Thymus (tissue), 11 donors: Measurements from ENCODE around the gene ZNF512. TPM values are rescaled to one million over a fixed set of nuclear protein-coding genes. Genes with fewer than 3 reads are reported as not detected.

ENCODE experiments used
- DNase-seq, 9 donors: peaks; one replicate each; pipeline ENCODE4 v3.0.0-alpha.2; 2013; ENCODE audit warnings: low spot score in 9 of 9, low read depth in 6 of 9, missing footprints in 1 of 9
- H3K27ac ChIP-seq, 2 donors: one replicate each; pipeline ENCODE4 v1.5.1; 2013; ENCODE audit warnings: control low read depth in 1 of 2, low read depth in 1 of 2, low read length in 1 of 2, mild to moderate bottlenecking in 1 of 2, moderate library complexity in 1 of 2
- H3K27me3 ChIP-seq, 2 donors: one replicate each; pipeline ENCODE4 v1.5.1; 2013; ENCODE audit warnings: low read length in 1 of 2; ENCODE audit not compliant: control insufficient read depth in 2 of 2, insufficient read depth in 1 of 2
- H3K36me3 ChIP-seq, 2 donors: one replicate each; pipeline ENCODE4 v1.5.1; 2013; ENCODE audit warnings: low read length in 1 of 2, mild to moderate bottlenecking in 1 of 2, moderate library complexity in 1 of 2; ENCODE audit not compliant: control insufficient read depth in 2 of 2, insufficient read depth in 2 of 2
- H3K4me1 ChIP-seq, 2 donors: one replicate each; pipeline ENCODE4 v1.5.1; 2013; ENCODE audit warnings: low read length in 2 of 2; ENCODE audit not compliant: control insufficient read depth in 2 of 2, insufficient read depth in 2 of 2
- H3K4me3 ChIP-seq, 2 donors: one replicate each; pipeline ENCODE4 v1.5.1; 2013; ENCODE audit warnings: low read length in 2 of 2, control low read depth in 1 of 2, mild to moderate bottlenecking in 1 of 2
- H3K9me3 ChIP-seq, 2 donors: one replicate each; pipeline ENCODE4 v1.5.1; 2013; ENCODE audit warnings: low read length in 1 of 2, mild to moderate bottlenecking in 1 of 2; ENCODE audit not compliant: control insufficient read depth in 2 of 2, insufficient read depth in 1 of 2
- WGBS: extraction: QIAGEN DNeasy Blood & Tissue Kit; methylation state at CpG from one replicate; pipeline ENCODE4 v1.1.7; 2013; 5-methylcytosine and 5-hydroxymethylcytosine counted together
- polyA plus RNA-seq: library from polyadenylated mRNA; stranded (reverse); fragments of 200-250 nt; gene quantifications from one replicate; pipeline ENCODE4 v1.2.3, GENCODE V29; 2013
- total RNA-seq: library from RNA; stranded (reverse); fragments of 120-200 nt; gene quantifications from one replicate; pipeline ENCODE4 v1.2.4, GENCODE V29; 2013
- donor health status: healthy.

Gene ZNF512
- total and polyA plus RNA-seq, 2 donors = 33.6 to 41.6 TPM

- Histone ChIP-seq H3K27me3 (no peaks in the 10 kb centered on the region), H3K9me3 (no peaks in the 10 kb centered on the region), H3K27ac (no peak overlapping the region), H3K4me1 (no peaks in the 10 kb centered on the region), H3K4me3 (no peak overlapping the region), H3K36me3 (peaks cover 55 to 70% of the 10 kb centered on the region in 2 donors)
- 96% methylated on average over 3 of the region's 3 CpGs for WGBS
- no peak for DNase-seq
Observed at GRCh38 chr2:27638037-27638637, 55.3 kb downstream of the ZNF512 start.

- Histone ChIP-seq H3K4me1 (no peaks in the 10 kb centered on the region), H3K27me3 (no peaks in the 10 kb centered on the region), H3K27ac (no peak overlapping the region), H3K9me3 (no peaks in the 10 kb centered on the region), H3K4me3 (no peak overlapping the region), H3K36me3 (peaks cover 52 to 73% of the 10 kb centered on the region in 2 donors)
- no peak for DNase-seq
- 83% methylated on average over 3 of the region's 3 CpGs for WGBS
Observed at GRCh38 chr2:27638709-27639108, 55.9 kb downstream of the ZNF512 start.

- H3K9me3 ChIP-seq = no peaks in the 10 kb centered on the region
- DNase-seq = no peak
- no peak overlapping the region for H3K27ac ChIP-seq
- peaks cover 46 to 68% of the 10 kb centered on the region in 2 donors for H3K36me3 ChIP-seq
- no peak overlapping the region for H3K4me3 ChIP-seq
- no peaks in the 10 kb centered on the region for H3K27me3 ChIP-seq
- no peaks in the 10 kb centered on the region for H3K4me1 ChIP-seq
- WGBS = over 99% methylated on average over 2 of the region's 2 CpGs
Observed at GRCh38 chr2:27640722-27641245, 57.9 kb downstream of the ZNF512 start.

- Histone ChIP-seq H3K27me3 (no peaks in the 10 kb centered on the region), H3K27ac (no peak overlapping the region), H3K36me3 (peaks cover 48 to 73% of the 10 kb centered on the region in 2 donors), H3K4me1 (no peaks in the 10 kb centered on the region), H3K9me3 (no peaks in the 10 kb centered on the region), H3K4me3 (no peak overlapping the region)
- no peak for DNase-seq
Observed at GRCh38 chr2:27645197-27645596, 62.4 kb downstream of the ZNF512 start.

GRCh38 chr2:27647289-27647688, 64.4 kb downstream of the ZNF512 start:
- no peaks in the 10 kb centered on the region for H3K27me3 ChIP-seq
- peaks cover 45 to 72% of the 10 kb centered on the region in 2 donors for H3K36me3 ChIP-seq
- no peaks in the 10 kb centered on the region for H3K4me1 ChIP-seq
- H3K27ac ChIP-seq = no peak overlapping the region
- no peak overlapping the region for H3K4me3 ChIP-seq
- H3K9me3 ChIP-seq = no peaks in the 10 kb centered on the region
- no peak for DNase-seq

- 99% methylated on average over 4 of the region's 4 CpGs for WGBS
- Histone ChIP-seq H3K36me3 (peaks cover 48 to 74% of the 10 kb centered on the region in 2 donors), H3K4me3 (no peak overlapping the region)
Observed at GRCh38 chr2:27647737-27648136, 64.9 kb downstream of the ZNF512 start.

GRCh38 chr2:27651056-27651455, 68.2 kb downstream of the ZNF512 start:
- Histone ChIP-seq H3K27me3 (no peaks in the 10 kb centered on the region), H3K27ac (no peak overlapping the region), H3K4me3 (no peak overlapping the region), H3K36me3 (peaks cover 65 to 91% of the 10 kb centered on the region in 2 donors), H3K4me1 (no peaks in the 10 kb centered on the region), H3K9me3 (no peaks in the 10 kb centered on the region)
- WGBS = 96% methylated on average over 4 of the region's 4 CpGs
- no peak for DNase-seq

More at GRCh38 chr2:27647737-27648136, 64.9 kb downstream of the ZNF512 start:
- H3K27ac ChIP-seq = no peak overlapping the region
- no peaks in the 10 kb centered on the region for H3K27me3 ChIP-seq
- no peaks in the 10 kb centered on the region for H3K4me1 ChIP-seq
- no peak for DNase-seq
- H3K9me3 ChIP-seq = no peaks in the 10 kb centered on the region

- DNase-seq = no peak
- Histone ChIP-seq H3K27me3 (no peaks in the 10 kb centered on the region), H3K4me3 (no peak overlapping the region), H3K9me3 (no peaks in the 10 kb centered on the region), H3K36me3 (peaks cover 67 to 93% of the 10 kb centered on the region in 2 donors), H3K27ac (no peak overlapping the region), H3K4me1 (no peaks in the 10 kb centered on the region)
Observed at GRCh38 chr2:27652341-27652740, 69.5 kb downstream of the ZNF512 start.

GRCh38 chr2:27652790-27653189, 69.9 kb downstream of the ZNF512 start:
- Histone ChIP-seq H3K4me3 (no peak overlapping the region), H3K27me3 (no peaks in the 10 kb centered on the region), H3K4me1 (no peaks in the 10 kb centered on the region), H3K9me3 (no peaks in the 10 kb centered on the region), H3K27ac (no peak overlapping the region), H3K36me3 (peaks cover 66 to 93% of the 10 kb centered on the region in 2 donors)
- no peak for DNase-seq
- WGBS = 99% methylated on average over 1 of the region's 1 CpG
